ENCODE measurements around the gene USP51.
"Not testable (repeated sequence)": the region's sequence is repeated elsewhere in the genome, so short reads cannot be mapped to it uniquely, and the experiment has no call there.

GRCh38 chrX:55443468-55443867, 46.2 kb downstream of the USP51 start:
- not testable (repeated sequence) for TF ChIP-seq POLR2A (IDR thresholded peaks at IDR 0.05)
- TF ChIP-seq, protein P1, sequence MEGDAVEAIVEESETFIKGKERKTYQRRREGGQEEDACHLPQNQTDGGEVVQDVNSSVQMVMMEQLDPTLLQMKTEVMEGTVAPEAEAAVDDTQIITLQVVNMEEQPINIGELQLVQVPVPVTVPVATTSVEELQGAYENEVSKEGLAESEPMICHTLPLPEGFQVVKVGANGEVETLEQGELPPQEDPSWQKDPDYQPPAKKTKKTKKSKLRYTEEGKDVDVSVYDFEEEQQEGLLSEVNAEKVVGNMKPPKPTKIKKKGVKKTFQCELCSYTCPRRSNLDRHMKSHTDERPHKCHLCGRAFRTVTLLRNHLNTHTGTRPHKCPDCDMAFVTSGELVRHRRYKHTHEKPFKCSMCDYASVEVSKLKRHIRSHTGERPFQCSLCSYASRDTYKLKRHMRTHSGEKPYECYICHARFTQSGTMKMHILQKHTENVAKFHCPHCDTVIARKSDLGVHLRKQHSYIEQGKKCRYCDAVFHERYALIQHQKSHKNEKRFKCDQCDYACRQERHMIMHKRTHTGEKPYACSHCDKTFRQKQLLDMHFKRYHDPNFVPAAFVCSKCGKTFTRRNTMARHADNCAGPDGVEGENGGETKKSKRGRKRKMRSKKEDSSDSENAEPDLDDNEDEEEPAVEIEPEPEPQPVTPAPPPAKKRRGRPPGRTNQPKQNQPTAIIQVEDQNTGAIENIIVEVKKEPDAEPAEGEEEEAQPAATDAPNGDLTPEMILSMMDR (IDR thresholded peaks at IDR 0.05), result not testable (repeated sequence)
